GM12878 (cell line): ENCODE data around the gene TOR2A. TPM values are rescaled to one million over a fixed set of nuclear protein-coding genes. Genes with fewer than 3 reads are reported as not detected.

Source experiments
- ATAC-seq: fragments of 200-7000 bp; cut with Tn5 transposase; 3 replicates; pipeline ENCODE4 v1.9.1; 2020; ENCODE audit warnings: mild to moderate bottlenecking, moderate library complexity
- BruUV-seq: library from RNA; stranded (reverse); fragments of 400-500 nt; replicated peaks from 2 replicates; lab custom pipeline; 2021; lab: Mats Ljungman, UMichigan
- CTCF ChIA-PET: fragments of 300-600 bp; sonication (Branson Sonifier 250); formaldehyde crosslinking; extraction: SDS; loops from one replicate; lab custom pipeline; 2021; ENCODE audit warnings: inconsistent platforms; lab: Yijun Ruan, JAX
- POLR2A ChIA-PET: fragments of 350-600 bp; formaldehyde crosslinking; extraction: SDS; loops from one replicate; lab custom pipeline; 2021; ENCODE audit warnings: inconsistent platforms; lab: Charles Lee
- RAD21 ChIA-PET: fragments of 300-600 bp; sonication (Branson Sonifier 250); formaldehyde crosslinking; loops from one replicate; lab custom pipeline; 2023; ENCODE audit warnings: antibody characterized with exemption; ENCODE audit not compliant: unreplicated experiment; lab: Charles Lee
- SMC1A ChIA-PET: fragments of 300-600 bp; sonication (Branson Sonifier 250); formaldehyde crosslinking; loops from one replicate; lab custom pipeline; 2023; ENCODE audit not compliant: unreplicated experiment, uncharacterized antibody; lab: Charles Lee
- DNase-seq: peaks from one replicate; pipeline ENCODE4 v3.0.0-alpha.2; 2011; ENCODE audit warnings: low read depth, low spot score
- FAIRE-seq: peaks from 3 replicates; lab custom pipeline; 2011; peaks lifted over from hg19 to GRCh38; lab: Jason Lieb, UNC
- H2AFZ ChIP-seq: 2 replicates; pipeline ENCODE4 v1.6.0; 2011; ENCODE audit warnings: low read depth, low read length, control low read depth; ENCODE audit not compliant: control insufficient read depth
- H3K27ac ChIP-seq: 2 replicates; pipeline ENCODE4 v1.5.1; 2011; ENCODE audit warnings: control low read depth; ENCODE audit not compliant: control insufficient read depth, insufficient read depth
- H3K27me3 ChIP-seq, 2 experiments: replicated peaks in 1 of 2; 2 replicates each; pipeline versions ENCODE4 v1.6.0 to v1.6.1; 2011; ENCODE audit warnings: low read length in 1 of 2; ENCODE audit not compliant: control insufficient read depth in 2 of 2, insufficient read depth in 2 of 2
- H3K36me3 ChIP-seq, 2 experiments: 2 replicates each; pipeline ENCODE4 v1.5.1; 2011; ENCODE audit warnings: low read length in 1 of 2; ENCODE audit not compliant: control insufficient read depth in 2 of 2, insufficient read depth in 2 of 2
- H3K4me1 ChIP-seq: 2 replicates; pipeline ENCODE4 v1.6.1; 2011; ENCODE audit warnings: mild to moderate bottlenecking, low read length, moderate library complexity, mixed read lengths; ENCODE audit not compliant: control insufficient read depth, insufficient read depth
- H3K4me2 ChIP-seq: 2 replicates; pipeline ENCODE4 v1.6.0; 2011; ENCODE audit warnings: control low read depth; ENCODE audit not compliant: control insufficient read depth, insufficient read depth
- H3K4me3 ChIP-seq: fragments of 200-600 bp; sonication (generic); 2 replicates; pipeline ENCODE4 v1.5.1; 2016
- H3K79me2 ChIP-seq: 2 replicates; pipeline ENCODE4 v1.6.0; 2011; ENCODE audit warnings: low read length; ENCODE audit not compliant: control insufficient read depth, insufficient read depth
- H3K9ac ChIP-seq: 2 replicates; pipeline ENCODE4 v1.8.0; 2011; ENCODE audit warnings: low read length, control low read depth, mixed read lengths; ENCODE audit not compliant: control insufficient read depth, insufficient read depth
- H3K9me3 ChIP-seq: replicated peaks from 3 replicates; pipeline ENCODE4 v1.5.1; 2011; ENCODE audit warnings: mild to moderate bottlenecking, low read length; ENCODE audit not compliant: control insufficient read depth, insufficient read depth
- H4K20me1 ChIP-seq: 2 replicates; pipeline ENCODE4 v1.6.0; 2011; ENCODE audit not compliant: control insufficient read depth, insufficient read depth
- ATF7 ChIP-seq: fragments of 450-650 bp; IDR thresholded peaks from 2 replicates; pipeline ENCODE4 v1.6.1; 2016; ENCODE audit warnings: low read depth, mild to moderate bottlenecking
- CBFB ChIP-seq: IDR thresholded peaks from 2 replicates; pipeline ENCODE4 v1.6.1; 2016; ENCODE audit warnings: antibody characterized with exemption, low read depth
- CHD4 ChIP-seq: fragments of 200-600 bp; sonication (generic); IDR thresholded peaks from 2 replicates; pipeline ENCODE4 v1.6.1; 2016; ENCODE audit warnings: mild to moderate bottlenecking
- CUX1 ChIP-seq: IDR thresholded peaks from 2 replicates; pipeline ENCODE4 v1.6.1; 2012; ENCODE audit warnings: improper control_type of control experiment, low read depth, low read length; ENCODE audit not compliant: insufficient replicate concordance
- HCFC1 ChIP-seq: fragments of 150-350 bp; IDR thresholded peaks from 2 replicates; pipeline ENCODE4 v1.6.1; 2014; ENCODE audit warnings: low read length
- LARP7 ChIP-seq: fragments of 450-650 bp; IDR thresholded peaks from 2 replicates; pipeline ENCODE4 v1.6.1; 2017; ENCODE audit warnings: mild to moderate bottlenecking
- MTA2 ChIP-seq: fragments of 450-650 bp; IDR thresholded peaks from 2 replicates; pipeline ENCODE4 v1.6.1; 2016; ENCODE audit warnings: low read depth, mild to moderate bottlenecking, moderate library complexity
- NBN ChIP-seq: fragments of 450-650 bp; IDR thresholded peaks from 2 replicates; pipeline ENCODE4 v1.6.1; 2016
- PBX3 ChIP-seq: IDR thresholded peaks from 2 replicates; pipeline ENCODE4 v1.6.1; 2011; ENCODE audit warnings: mild to moderate bottlenecking, low read depth, low read length, moderate library complexity; ENCODE audit not compliant: insufficient replicate concordance
- TCF7 ChIP-seq: IDR thresholded peaks from 2 replicates; pipeline ENCODE4 v1.6.1; 2014; ENCODE audit warnings: antibody characterized with exemption, borderline replicate concordance
- ZNF24 ChIP-seq: fragments of 450-650 bp; IDR thresholded peaks from 2 replicates; pipeline ENCODE4 v1.6.1; 2017; ENCODE audit warnings: antibody characterized with exemption, mild to moderate bottlenecking
- WGBS: methylation state at CpG from one replicate; pipeline ENCODE4 v1.1.6; 2016; ENCODE audit warnings: low lambda C conversion rate; ENCODE audit not compliant: insufficient replicate concordance, insufficient coverage; ENCODE audit errors: missing lambda C conversion rate; 5-methylcytosine and 5-hydroxymethylcytosine counted together
- in situ Hi-C: fragments of 300-500 bp; cut with MboI; formaldehyde crosslinking; loops from 9 replicates; pipeline ENCODE4 v1.14.3; 2018; ENCODE audit warnings: mixed read lengths
- intact Hi-C: fragments of 100-400 bp; cut with micrococcal nuclease; formaldehyde crosslinking; loops from one replicate; pipeline ENCODE4 v1.14.2; 2022; ENCODE audit not compliant: unreplicated experiment
- polyA plus RNA-seq, 11 experiments: library from polyadenylated mRNA; depleted of rRNA in 4 of 11; unstranded in 6 of 11; stranded (reverse) in 5 of 11; fragments of >200 nt; fragmentation: Nextera tagmentation in 4 of 11; fragmentation: Illumina TruSeq in 1 of 11; extraction: Ambion mirVana in 4 of 11; extraction: Trizol in 1 of 11; gene quantifications; 1 replicate in 1 of 11; 2 replicates in 10 of 11; pipeline versions ENCODE4 v1.2.1 to v1.2.3, GENCODE V29; 2011 to 2016; ENCODE audit warnings: inconsistent platforms in 2 of 11, missing spikeins in 2 of 11, low read depth in 1 of 11
- total RNA-seq, 4 experiments: library from RNA; depleted of rRNA in 3 of 4; stranded (reverse); fragments of >200 nt in 3 of 4; fragmentation: Illumina TruSeq in 1 of 4; extraction: Trizol in 1 of 4; gene quantifications; 2 replicates each; pipeline versions ENCODE4 v1.2.1 to v1.2.3, GENCODE V29; 2013 to 2021
- TF ChIP-seq, protein P1 (sequence below): fragments of 450-650 bp; IDR thresholded peaks from 2 replicates; pipeline ENCODE4 v1.6.1; 2017; ENCODE audit warnings: mild to moderate bottlenecking, moderate library complexity
- TF ChIP-seq, protein P2 (sequence below): fragments of 450-650 bp; IDR thresholded peaks from 2 replicates; pipeline ENCODE4 v1.6.1; 2017; ENCODE audit warnings: low read depth, mild to moderate bottlenecking, moderate library complexity

Gene TOR2A
- total and polyA plus RNA-seq, 10 of the 15 experiments (the other 5 are each of a cell fraction or from before 2014, with no cell fraction given) = 0.52 to 23.7 (median 8.5) TPM

DNA sequence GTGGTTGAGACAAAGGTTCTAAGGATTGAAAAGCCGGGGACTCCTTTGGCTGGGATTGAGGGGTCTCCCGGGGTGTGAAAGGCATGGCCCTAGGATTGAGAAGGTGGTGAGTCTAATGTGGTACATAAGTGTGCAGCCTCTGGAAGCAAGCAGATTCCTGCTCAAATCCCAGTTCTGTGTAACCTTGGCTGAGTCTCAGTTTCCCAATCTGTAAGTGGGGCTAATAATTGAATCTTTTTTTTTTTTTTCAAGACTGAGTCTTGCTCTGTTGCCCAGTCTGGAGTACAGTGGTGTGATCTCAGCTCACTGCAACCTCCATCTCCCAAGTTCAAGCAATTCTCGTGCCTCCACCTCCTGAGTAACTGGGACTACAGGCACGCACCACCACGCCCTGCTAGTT lies 37.5 kb upstream of the TOR2A start:
- Histone ChIP-seq H3K79me2 (peaks cover 31% of the 10 kb centered on the region), H2AFZ (no peak overlapping the region), H3K4me3 (no peak overlapping the region), H3K4me1 (peaks cover 20% of the 10 kb centered on the region), H3K9me3 (no peaks in the 10 kb centered on the region), H3K36me3 (peaks cover 0 to 18% of the 10 kb centered on the region in 2 experiments; a peak in 2 of 4 replicates), H3K9ac (no peak overlapping the region), H3K27me3 (no peaks in the 10 kb centered on the region), H3K27ac (no peak overlapping the region), H4K20me1 (peaks cover 3% of the 10 kb centered on the region; the same call in 1 of the 2 replicates), H3K4me2 (no peak overlapping the region)
- CTCF ChIA-PET = interaction anchor here (1.2 to 9.2 kb wide), 3 partner anchors 11 to 38 kb away, joined by 3 to 75 read pairs (median 19); partner anchors contain the start of genes CDK9 and TOR2A
- POLR2A ChIA-PET = interaction anchor here (0.6 kb wide), 2 partner anchors 31 to 176 kb away, joined by 3 to 6 read pairs; no protein-coding TSS in a partner anchor
- RAD21 ChIA-PET = interaction anchor here (1.0 to 7.6 kb wide), 3 partner anchors 11 to 38 kb away, joined by 4 to 61 read pairs (median 23); partner anchors contain the start of genes CDK9 and TOR2A
- intact Hi-C loops (no loop called here), in situ Hi-C loops (no loop called here)
- BruUV-seq = no TSS peak
- DNase-seq (no peak), ATAC-seq (no peak), FAIRE-seq (no peak)
- SMC1A ChIA-PET = no interaction called here
- WGBS = 89% methylated on average over 5 of the region's 5 CpGs
- TF ChIP-seq PBX3 = no peak
- TF ChIP-seq ZNF24 = no peak
- no peak for TF ChIP-seq ATF7
- no peak for TF ChIP-seq CHD4
- TF ChIP-seq, protein P1, sequence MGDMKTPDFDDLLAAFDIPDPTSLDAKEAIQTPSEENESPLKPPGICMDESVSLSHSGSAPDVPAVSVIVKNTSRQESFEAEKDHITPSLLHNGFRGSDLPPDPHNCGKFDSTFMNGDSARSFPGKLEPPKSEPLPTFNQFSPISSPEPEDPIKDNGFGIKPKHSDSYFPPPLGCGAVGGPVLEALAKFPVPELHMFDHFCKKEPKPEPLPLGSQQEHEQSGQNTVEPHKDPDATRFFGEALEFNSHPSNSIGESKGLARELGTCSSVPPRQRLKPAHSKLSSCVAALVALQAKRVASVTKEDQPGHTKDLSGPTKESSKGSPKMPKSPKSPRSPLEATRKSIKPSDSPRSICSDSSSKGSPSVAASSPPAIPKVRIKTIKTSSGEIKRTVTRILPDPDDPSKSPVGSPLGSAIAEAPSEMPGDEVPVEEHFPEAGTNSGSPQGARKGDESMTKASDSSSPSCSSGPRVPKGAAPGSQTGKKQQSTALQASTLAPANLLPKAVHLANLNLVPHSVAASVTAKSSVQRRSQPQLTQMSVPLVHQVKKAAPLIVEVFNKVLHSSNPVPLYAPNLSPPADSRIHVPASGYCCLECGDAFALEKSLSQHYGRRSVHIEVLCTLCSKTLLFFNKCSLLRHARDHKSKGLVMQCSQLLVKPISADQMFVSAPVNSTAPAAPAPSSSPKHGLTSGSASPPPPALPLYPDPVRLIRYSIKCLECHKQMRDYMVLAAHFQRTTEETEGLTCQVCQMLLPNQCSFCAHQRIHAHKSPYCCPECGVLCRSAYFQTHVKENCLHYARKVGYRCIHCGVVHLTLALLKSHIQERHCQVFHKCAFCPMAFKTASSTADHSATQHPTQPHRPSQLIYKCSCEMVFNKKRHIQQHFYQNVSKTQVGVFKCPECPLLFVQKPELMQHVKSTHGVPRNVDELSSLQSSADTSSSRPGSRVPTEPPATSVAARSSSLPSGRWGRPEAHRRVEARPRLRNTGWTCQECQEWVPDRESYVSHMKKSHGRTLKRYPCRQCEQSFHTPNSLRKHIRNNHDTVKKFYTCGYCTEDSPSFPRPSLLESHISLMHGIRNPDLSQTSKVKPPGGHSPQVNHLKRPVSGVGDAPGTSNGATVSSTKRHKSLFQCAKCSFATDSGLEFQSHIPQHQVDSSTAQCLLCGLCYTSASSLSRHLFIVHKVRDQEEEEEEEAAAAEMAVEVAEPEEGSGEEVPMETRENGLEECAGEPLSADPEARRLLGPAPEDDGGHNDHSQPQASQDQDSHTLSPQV = no peak
- no peak for TF ChIP-seq NBN
- TF ChIP-seq CBFB = no peak
- no peak for TF ChIP-seq CUX1
- TF ChIP-seq TCF7 = no peak
- TF ChIP-seq, protein P2, sequence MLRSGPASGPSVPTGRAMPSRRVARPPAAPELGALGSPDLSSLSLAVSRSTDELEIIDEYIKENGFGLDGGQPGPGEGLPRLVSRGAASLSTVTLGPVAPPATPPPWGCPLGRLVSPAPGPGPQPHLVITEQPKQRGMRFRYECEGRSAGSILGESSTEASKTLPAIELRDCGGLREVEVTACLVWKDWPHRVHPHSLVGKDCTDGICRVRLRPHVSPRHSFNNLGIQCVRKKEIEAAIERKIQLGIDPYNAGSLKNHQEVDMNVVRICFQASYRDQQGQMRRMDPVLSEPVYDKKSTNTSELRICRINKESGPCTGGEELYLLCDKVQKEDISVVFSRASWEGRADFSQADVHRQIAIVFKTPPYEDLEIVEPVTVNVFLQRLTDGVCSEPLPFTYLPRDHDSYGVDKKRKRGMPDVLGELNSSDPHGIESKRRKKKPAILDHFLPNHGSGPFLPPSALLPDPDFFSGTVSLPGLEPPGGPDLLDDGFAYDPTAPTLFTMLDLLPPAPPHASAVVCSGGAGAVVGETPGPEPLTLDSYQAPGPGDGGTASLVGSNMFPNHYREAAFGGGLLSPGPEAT = no peak
- no peak for TF ChIP-seq HCFC1
- no peak for TF ChIP-seq MTA2
- no peak for TF ChIP-seq LARP7
